ENCODE results near the gene ZFC3H1.

The ZFC3H1 gene

GRCh38 chr12:71646512-71646911, 17.1 kb downstream of the ZFC3H1 start:
- Histone ChIP-seq H2AFZ (ENCODE audit: low read depth, low read length, severe bottlenecking) (no peak overlapping the region), H3K27ac (ENCODE audit: low read depth, low read length) (no peak overlapping the region), H4K20me1 (ENCODE audit: low read depth, low read length) (0 out of 2 replicates have a peak, but pooled peaks cover 3% of the 10 kb centered on the region), H3K9me3 (ENCODE audit: insufficient read depth, low read length) (no peaks in the 10 kb centered on the region), H3K36me3 (ENCODE audit: low read length) (peaks cover 60% of the 10 kb centered on the region), H3K79me2 (ENCODE audit: insufficient read depth, low read length) (peaks cover 27% of the 10 kb centered on the region), H3K4me2 (ENCODE audit: low read depth, low read length, poor library complexity, severe bottlenecking) (no peak overlapping the region), H3K9ac (ENCODE audit: low read length) (no peak overlapping the region), H3K9me2 (replicated peaks; ENCODE audit: insufficient read depth, low read length) (no peaks in the 10 kb centered on the region), H3F3A (ENCODE audit: insufficient read depth) (0 out of 2 replicates have a peak, but pooled peaks cover 8% of the 10 kb centered on the region), H3K4me3 (ENCODE audit: insufficient read depth, low read length, poor library complexity, severe bottlenecking) (no peak overlapping the region), H3K27me3 (ENCODE audit: low read length) (no peaks in the 10 kb centered on the region)
- TF ChIP-seq CTCF (IDR thresholded peaks at IDR 0.05; ENCODE audit: insufficient read depth, low read length, poor library complexity, severe bottlenecking) = no peak
- no peak for TF ChIP-seq EZH2phosphoT487 (conservative IDR thresholded peaks at IDR 0.05; ENCODE audit: low read length)

- Histone ChIP-seq H2AFZ (ENCODE audit: low read depth, low read length, severe bottlenecking) (no peak overlapping the region), H3K9ac (ENCODE audit: low read length) (no peak overlapping the region), H4K20me1 (ENCODE audit: low read depth, low read length) (peaks cover 3% of the 10 kb centered on the region; the same call in 1 of the 2 replicates), H3K4me3 (ENCODE audit: insufficient read depth, low read length, poor library complexity, severe bottlenecking) (no peak overlapping the region), H3K36me3 (ENCODE audit: low read length) (peaks cover 69% of the 10 kb centered on the region), H3K27ac (ENCODE audit: low read depth, low read length) (no peak overlapping the region), H3K79me2 (ENCODE audit: insufficient read depth, low read length) (peaks cover 15% of the 10 kb centered on the region; the same call in 1 of the 2 replicates), H3K9me3 (ENCODE audit: insufficient read depth, low read length) (no peaks in the 10 kb centered on the region), H3K27me3 (ENCODE audit: low read length) (no peaks in the 10 kb centered on the region), H3K9me2 (replicated peaks; ENCODE audit: insufficient read depth, low read length) (no peaks in the 10 kb centered on the region), H3K4me2 (ENCODE audit: low read depth, low read length, poor library complexity, severe bottlenecking) (no peak overlapping the region), H3F3A (ENCODE audit: insufficient read depth) (0 out of 2 replicates have a peak, but pooled peaks cover 8% of the 10 kb centered on the region)
- TF ChIP-seq EZH2phosphoT487 (conservative IDR thresholded peaks at IDR 0.05; ENCODE audit: low read length) (no peak), CTCF (IDR thresholded peaks at IDR 0.05; ENCODE audit: insufficient read depth, low read length, poor library complexity, severe bottlenecking) (no peak)
Observed at GRCh38 chr12:71645268-71645667, 18.4 kb downstream of the ZFC3H1 start.

- H3K9me2 ChIP-seq (replicated peaks; ENCODE audit: insufficient read depth, low read length) = no peaks in the 10 kb centered on the region
- H3K27me3 ChIP-seq (ENCODE audit: low read length) = no peaks in the 10 kb centered on the region
- peaks cover 63% of the 10 kb centered on the region for H3K36me3 ChIP-seq (ENCODE audit: low read length)
- no peak overlapping the region for H2AFZ ChIP-seq (ENCODE audit: low read depth, low read length, severe bottlenecking)
- H3K4me3 ChIP-seq (ENCODE audit: insufficient read depth, low read length, poor library complexity, severe bottlenecking) = no peak overlapping the region
- no peaks in the 10 kb centered on the region for H3K79me2 ChIP-seq (ENCODE audit: insufficient read depth, low read length)
- H3K4me2 ChIP-seq (ENCODE audit: low read depth, low read length, poor library complexity, severe bottlenecking) = no peak overlapping the region
- no peak overlapping the region for H3K27ac ChIP-seq (ENCODE audit: low read depth, low read length)
- H4K20me1 ChIP-seq (ENCODE audit: low read depth, low read length) = no peaks in the 10 kb centered on the region; the same call in 1 of the 2 replicates
- H3K9ac ChIP-seq (ENCODE audit: low read length) = no peak overlapping the region
- TF ChIP-seq CTCF (IDR thresholded peaks at IDR 0.05; ENCODE audit: insufficient read depth, low read length, poor library complexity, severe bottlenecking) (no peak), EZH2phosphoT487 (conservative IDR thresholded peaks at IDR 0.05; ENCODE audit: low read length) (no peak)
- H3K9me3 ChIP-seq (ENCODE audit: insufficient read depth, low read length) = no peaks in the 10 kb centered on the region
- peaks cover 26% of the 10 kb centered on the region for H3F3A ChIP-seq (ENCODE audit: insufficient read depth)
Observed at GRCh38 chr12:71642264-71642663, 21.4 kb downstream of the ZFC3H1 start.
